Testis (tissue), 3 donors: Measurements from ENCODE around the gene ARL3. TPM values are rescaled to one million over a fixed set of nuclear protein-coding genes. Genes with fewer than 3 reads are reported as not detected.
A peak's percentile ranks its signal among the peaks of the same experiment; 100 is the strongest.

ENCODE experiments used
- DNase-seq: peaks from one replicate; pipeline ENCODE4 v3.0.0-alpha.2; 2019
- H3K27ac ChIP-seq, 2 donors: fragments of 200-600 bp; sonication (generic); one replicate each; pipeline ENCODE4 v1.5.1; 2019
- H3K27me3 ChIP-seq: fragments of 200-600 bp; sonication (generic); one replicate; pipeline ENCODE4 v1.5.1; 2019
- H3K36me3 ChIP-seq: fragments of 200-600 bp; sonication (generic); one replicate; pipeline ENCODE4 v1.5.1; 2017; ENCODE audit warnings: low read depth; ENCODE audit errors: missing control alignments
- H3K4me1 ChIP-seq: fragments of 200-600 bp; sonication (generic); one replicate; pipeline ENCODE4 v1.5.1; 2019
- H3K4me3 ChIP-seq, 2 donors: fragments of 200-600 bp; sonication (generic); one replicate each; pipeline ENCODE4 v1.5.1; 2017 to 2019
- H3K9me3 ChIP-seq: fragments of 200-600 bp; sonication (generic); one replicate; pipeline ENCODE4 v1.5.1; 2017
- CTCF ChIP-seq, 3 experiments: fragments of 450-650 bp in 2 of 3; fragments of 200-600 bp in 1 of 3; sonication (generic) in 1 of 3; IDR thresholded peaks; one replicate each; pipeline ENCODE4 v1.5.1; 2016 to 2019; ENCODE audit warnings: antibody characterized with exemption in 3 of 3, mild to moderate bottlenecking in 2 of 3, moderate library complexity in 1 of 3
- POLR2A ChIP-seq: fragments of 450-650 bp; IDR thresholded peaks from one replicate; pipeline ENCODE4 v1.6.1; 2017; ENCODE audit warnings: antibody characterized with exemption, mild to moderate bottlenecking, moderate library complexity
- WGBS, 2 donors: methylation state at CpG; one replicate each; pipeline ENCODE4 v1.1.5; 2018; 5-methylcytosine and 5-hydroxymethylcytosine counted together
- intact Hi-C: fragments of 100-400 bp; cut with DNase I; formaldehyde crosslinking; loops from one replicate; pipeline ENCODE4 v1.15.1; 2023; ENCODE audit warnings: low total_unique reads
- polyA plus RNA-seq: library from polyadenylated mRNA; stranded (reverse); fragments of 350-450 nt; fragmentation: Illumina TruSeq; extraction: RNeasy Lipid Tissue Mini Kit (QIAGEN cat#74804); gene quantifications from one replicate; pipeline ENCODE4 v1.2.3, GENCODE V29; 2014; ENCODE audit warnings: low read depth, low replicate concordance; ENCODE audit not compliant: insufficient read depth
- total RNA-seq, 2 donors: library from RNA; depleted of rRNA; stranded (reverse); fragments of >200 nt; gene quantifications; one replicate each; pipeline ENCODE4 v1.2.3, GENCODE V29; 2016

ARL3 gene
- total and polyA plus RNA-seq, 3 donors from 2014 or later: 10.8 to 25.2 (median 10.9) TPM

- intact Hi-C loops: loop anchor here (10.0 kb wide), 1 partner anchor 141 kb away; the partner anchor contains the start of genes ACTR1A and SUFU
- Histone ChIP-seq H3K27ac (peak overlapping the region; percentile 96 to 99), H3K9me3 (no peaks in the 10 kb centered on the region), H3K4me1 (peaks cover 49% of the 10 kb centered on the region), H3K36me3 (no peaks in the 10 kb centered on the region), H3K27me3 (no peaks in the 10 kb centered on the region), H3K4me3 (peak overlapping the region; percentile 79 to 81)
- WGBS, 2 donors: 1% methylated on average over 25 to 29 of the region's 29 CpGs
- no peak for TF ChIP-seq POLR2A
- TF ChIP-seq CTCF (IDR thresholded peaks at IDR 0.05): no peak
- peak; percentile 86 for DNase-seq
Measured at GRCh38 chr10:102645741-102646609, 68.2 kb downstream of the ARL3 start.

GRCh38 chr10:102645388-102645740 is 68.8 kb downstream of the ARL3 start:
- peak overlapping the region; percentile 79 to 81 for H3K4me3 ChIP-seq
- DNase-seq: peak; percentile 71
- H3K27me3 ChIP-seq: no peaks in the 10 kb centered on the region
- 0 to 1% methylated on average over 12 of the region's 12 CpGs for WGBS, 2 donors
- peak overlapping the region; percentile 96 to 99 for H3K27ac ChIP-seq
- H3K36me3 ChIP-seq: no peaks in the 10 kb centered on the region
- peaks cover 43% of the 10 kb centered on the region for H3K4me1 ChIP-seq
- intact Hi-C loops: loop anchor here (10.0 kb wide), 1 partner anchor 141 kb away; the partner anchor contains the start of genes ACTR1A and SUFU
- TF ChIP-seq CTCF (IDR thresholded peaks at IDR 0.05): no peak
- TF ChIP-seq POLR2A: no peak
- H3K9me3 ChIP-seq: no peaks in the 10 kb centered on the region

- TF ChIP-seq CTCF (IDR thresholded peaks at IDR 0.05): peak; percentile 37 to 45 (median 41)
- TF ChIP-seq POLR2A: no peak
- Histone ChIP-seq H3K27ac (peak overlapping the region; percentile 96 to 99), H3K9me3 (no peaks in the 10 kb centered on the region), H3K27me3 (no peaks in the 10 kb centered on the region), H3K4me3 (peak overlapping the region; percentile 79 to 81), H3K4me1 (peaks cover 37% of the 10 kb centered on the region), H3K36me3 (no peaks in the 10 kb centered on the region)
- peak; percentile 79 for DNase-seq
- intact Hi-C loops: loop anchor here (5.0 to 10.0 kb wide), 2 partner anchors 67 to 140 kb away; partner anchors contain the start of genes ACTR1A, ARL3, SFXN2 and SUFU
- WGBS, 2 donors: 0% methylated on average over 1 to 44 of the region's 62 CpGs
Measured at GRCh38 chr10:102644646-102645387, 69.4 kb downstream of the ARL3 start.

- Histone ChIP-seq H3K27me3 (no peaks in the 10 kb centered on the region), H3K27ac (peak within 1 kb of the TSS; percentile 96 to 99), H3K9me3 (no peaks in the 10 kb centered on the region), H3K4me3 (peak within 1 kb of the TSS; percentile 79 to 81), H3K36me3 (no peaks in the 10 kb centered on the region), H3K4me1 (peaks cover 30% of the 10 kb centered on the region)
- WGBS, 2 donors: 0% methylated on average over 73 of the region's 80 CpGs; no CpG with 5 or more reads in 1 of the 2 donors
- TF ChIP-seq POLR2A (no peak), CTCF (IDR thresholded peaks at IDR 0.05) (no peak)
- intact Hi-C loops: loop anchor here (5.0 to 10.0 kb wide), 2 partner anchors 68 to 139 kb away; partner anchors contain the start of genes ACTR1A, ARL3, SFXN2 and SUFU
- no peak for DNase-seq
Measured at GRCh38 chr10:102644066-102644645, 70.0 kb downstream of the ARL3 start, which contains the start of gene TRIM8. TRIM8 (plus strand) TSS chr10:102644479; CDS start chr10:102644618, 139 bp downstream.
